Cardiac septum (tissue), 1 donor: Measurements from ENCODE around the gene CYP26C1. TPM values are rescaled to one million over a fixed set of nuclear protein-coding genes. Genes with fewer than 3 reads are reported as not detected.
"Not testable (repeated sequence)": the region's sequence is repeated elsewhere in the genome, so short reads cannot be mapped to it uniquely, and the experiment has no call there.

ENCODE experiments used
- DNase-seq: peaks from one replicate; pipeline ENCODE4 v3.0.0-alpha.2; 2020; ENCODE audit warnings: low spot score
- intact Hi-C: fragments of 100-400 bp; cut with DNase I; formaldehyde crosslinking; loops from one replicate; pipeline ENCODE4 v1.14.0; 2022
- total RNA-seq: library from RNA; stranded (reverse); fragmentation: NEBNext Ultra II Directional; extraction: Animal tissue kit (Norgen Biotek cat#: 25700); gene quantifications from one replicate; pipeline ENCODE4 v1.2.1, GENCODE V29; 2021
- donor health status: DM: no; HTN: no; CAD: no.

Gene CYP26C1
- total RNA-seq, 1 donor from 2014 or later = not detected

DNA sequence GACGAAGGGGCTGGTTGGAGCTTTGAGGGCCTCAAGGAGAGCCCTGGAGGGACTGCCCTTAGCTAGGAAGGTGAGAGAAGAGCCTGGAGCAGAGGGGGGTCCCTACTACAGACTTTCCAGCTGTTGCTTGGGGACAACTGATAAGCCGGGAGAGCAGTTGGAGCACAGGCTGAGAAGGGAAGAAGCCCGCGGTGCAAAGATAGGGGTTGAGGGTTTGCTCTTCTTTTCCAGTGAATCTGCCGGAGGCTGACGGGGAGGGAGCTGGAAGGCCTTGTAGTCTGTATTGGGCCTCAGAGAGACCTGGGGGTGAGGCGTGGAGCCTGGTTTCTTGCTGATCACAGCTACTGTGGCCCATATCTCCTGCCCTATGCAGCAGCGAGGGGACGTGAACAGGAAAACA lies 36.8 kb downstream of the CYP26C1 start:
- peak; percentile 66 for DNase-seq
- intact Hi-C loops = no loop called here

DNA sequence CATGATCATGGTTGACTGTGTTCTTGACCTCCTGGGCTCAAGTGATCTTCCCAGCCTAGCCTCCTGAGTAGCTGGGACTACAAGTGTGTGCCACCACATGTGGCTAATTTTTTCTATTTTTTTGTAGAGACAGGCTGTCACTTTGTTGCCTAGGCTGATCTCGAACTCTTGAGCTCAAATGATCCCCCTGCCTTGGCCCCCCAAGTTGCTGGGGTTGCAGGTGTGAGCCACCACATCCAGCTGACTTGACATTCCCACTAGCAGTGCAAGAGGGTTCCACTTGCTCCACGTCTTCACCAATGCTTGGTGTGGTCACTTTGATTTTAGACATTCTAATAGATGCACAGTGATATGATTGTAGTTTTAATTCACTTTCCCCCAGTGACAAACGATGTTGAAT lies 38.2 kb downstream of the CYP26C1 start:
- peak; percentile 58 for DNase-seq
- intact Hi-C loops = no loop called here

DNA sequence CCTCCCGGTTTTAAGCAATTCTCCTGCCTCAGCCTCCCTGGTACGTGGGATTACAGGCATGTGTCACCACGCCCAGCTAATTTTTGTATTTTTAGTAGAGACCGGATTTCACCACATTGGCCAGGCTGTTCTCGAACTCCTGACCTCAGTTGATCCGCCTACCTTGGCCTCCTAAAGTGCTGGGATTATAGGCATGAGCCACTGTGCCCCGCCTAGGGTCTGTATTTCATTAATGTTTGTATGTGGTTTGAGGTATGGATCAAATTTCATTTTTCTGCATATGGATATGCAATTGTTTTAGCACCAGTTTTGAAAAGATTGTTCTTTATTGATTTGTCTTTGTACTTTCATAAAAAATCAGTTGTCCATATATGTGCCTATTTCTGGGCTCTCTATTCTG lies 39.1 kb downstream of the CYP26C1 start:
- intact Hi-C loops = no loop called here
- peak; percentile 22 for DNase-seq

DNA sequence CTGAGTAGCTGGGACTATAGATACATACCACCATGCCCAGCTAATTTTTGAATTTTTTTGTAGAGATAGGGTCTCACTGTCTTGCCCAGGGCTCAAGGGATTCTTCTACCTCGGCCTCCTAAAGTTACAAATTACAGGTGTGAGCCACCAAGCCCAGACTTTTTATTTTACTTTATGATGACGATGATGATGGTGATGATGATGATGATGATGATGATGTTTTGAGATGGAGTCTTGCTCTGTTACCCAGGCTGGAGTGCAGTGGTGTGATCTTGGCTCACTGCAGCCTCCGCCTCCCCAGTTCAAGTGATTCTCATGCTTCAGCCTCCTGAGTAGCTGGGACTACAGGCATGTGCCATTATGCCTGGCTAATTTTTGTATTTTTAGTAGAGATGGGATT lies 40.5 kb downstream of the CYP26C1 start:
- DNase-seq, intact Hi-C loops: not testable (repeated sequence)

DNA sequence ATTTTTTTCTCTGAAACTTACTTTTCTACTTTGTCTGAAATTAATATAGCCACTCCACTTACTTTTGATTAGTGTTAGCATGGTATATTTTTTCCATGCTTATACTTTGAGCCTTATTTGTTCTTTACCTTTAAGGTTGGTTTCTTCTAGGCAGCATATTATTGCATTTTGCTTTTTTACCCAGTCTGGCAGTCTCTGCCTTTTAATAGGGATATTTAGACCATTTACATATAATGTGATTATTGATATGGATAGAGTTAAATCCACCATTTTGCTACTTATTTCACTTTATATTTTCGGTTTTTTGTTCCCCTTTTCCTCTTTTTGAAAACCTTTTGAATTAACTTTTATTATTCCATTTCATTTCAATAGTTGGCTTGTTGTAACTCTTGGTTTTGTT lies 43.4 kb downstream of the CYP26C1 start:
- intact Hi-C loops = no loop called here
- DNase-seq = no peak

DNA sequence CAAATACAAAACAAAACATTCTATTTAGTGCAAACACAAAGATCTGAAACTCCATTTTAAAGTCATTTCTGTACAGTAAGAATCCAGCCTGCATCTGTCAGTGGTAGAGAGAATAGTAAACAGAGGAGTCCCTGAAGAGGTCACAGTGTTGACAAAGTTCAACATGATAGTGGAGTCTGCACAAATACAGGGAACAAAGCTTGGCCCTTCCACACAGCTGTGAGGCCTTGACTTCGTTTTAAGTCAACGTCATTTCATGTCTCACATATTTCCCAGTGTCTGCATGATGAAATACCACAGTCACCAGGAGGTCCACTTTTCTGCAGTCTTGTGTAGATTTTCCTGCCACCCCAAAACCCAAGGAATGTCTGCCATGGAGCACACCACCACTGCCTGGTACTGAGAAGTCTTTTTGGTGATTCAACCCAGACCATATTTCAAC lies 46.1 kb downstream of the CYP26C1 start:
- DNase-seq = no peak
- intact Hi-C loops = no loop called here

DNA sequence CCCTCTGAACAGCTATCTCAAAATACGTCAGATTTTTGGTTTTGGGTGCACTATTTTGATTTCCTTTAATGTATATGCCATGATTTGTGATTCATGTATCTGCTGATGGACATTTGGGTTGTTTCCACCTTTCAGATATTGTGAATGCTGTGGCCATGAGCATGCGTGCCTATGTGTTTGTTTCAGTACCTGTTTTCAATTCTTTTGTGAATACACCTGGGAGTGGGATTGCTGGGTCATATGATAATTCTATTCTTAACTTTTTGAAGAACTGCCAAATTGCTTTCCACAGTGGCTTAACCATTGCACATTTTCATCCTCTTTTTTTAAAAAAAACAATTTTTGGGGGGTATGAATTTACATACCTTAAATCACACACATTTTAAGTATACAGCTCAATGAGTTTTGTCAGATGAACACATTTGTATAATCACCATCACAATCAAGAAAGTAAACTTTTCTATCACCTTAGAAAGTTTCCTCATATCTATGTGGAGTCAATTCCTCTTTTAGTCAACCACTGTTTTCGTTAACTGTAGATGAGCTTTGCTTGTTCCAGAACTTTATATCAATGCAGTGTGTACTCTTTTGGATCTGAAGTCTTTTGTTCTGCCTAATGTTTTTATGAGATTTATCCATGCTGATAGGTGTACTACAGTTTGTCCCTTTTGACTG lies 50.0 kb downstream of the CYP26C1 start:
- intact Hi-C loops = no loop called here

DNA sequence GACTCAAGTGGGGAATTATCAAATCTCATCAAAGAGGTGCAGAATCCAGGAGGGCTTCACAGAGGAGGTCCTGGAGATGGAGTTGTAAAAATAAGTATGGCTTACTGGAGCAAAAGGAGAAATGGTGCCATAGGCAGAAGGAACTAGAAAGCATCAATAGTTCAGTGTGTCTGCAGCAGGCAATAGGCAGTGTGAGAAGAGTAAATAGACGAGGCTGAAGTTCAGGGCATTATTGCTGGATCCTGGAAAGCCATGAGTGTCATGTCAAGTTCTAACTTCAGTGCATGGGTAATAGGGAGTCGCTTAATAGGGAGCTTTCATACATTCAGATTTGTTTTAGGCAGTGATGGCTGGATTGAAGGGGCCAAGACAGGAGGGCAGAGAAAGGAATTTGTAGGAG lies 52.4 kb downstream of the CYP26C1 start:
- intact Hi-C loops = no loop called here
- DNase-seq = no peak

More for the DNA sequence above, 50.0 kb downstream of the CYP26C1 start:
- no peak for DNase-seq

DNA sequence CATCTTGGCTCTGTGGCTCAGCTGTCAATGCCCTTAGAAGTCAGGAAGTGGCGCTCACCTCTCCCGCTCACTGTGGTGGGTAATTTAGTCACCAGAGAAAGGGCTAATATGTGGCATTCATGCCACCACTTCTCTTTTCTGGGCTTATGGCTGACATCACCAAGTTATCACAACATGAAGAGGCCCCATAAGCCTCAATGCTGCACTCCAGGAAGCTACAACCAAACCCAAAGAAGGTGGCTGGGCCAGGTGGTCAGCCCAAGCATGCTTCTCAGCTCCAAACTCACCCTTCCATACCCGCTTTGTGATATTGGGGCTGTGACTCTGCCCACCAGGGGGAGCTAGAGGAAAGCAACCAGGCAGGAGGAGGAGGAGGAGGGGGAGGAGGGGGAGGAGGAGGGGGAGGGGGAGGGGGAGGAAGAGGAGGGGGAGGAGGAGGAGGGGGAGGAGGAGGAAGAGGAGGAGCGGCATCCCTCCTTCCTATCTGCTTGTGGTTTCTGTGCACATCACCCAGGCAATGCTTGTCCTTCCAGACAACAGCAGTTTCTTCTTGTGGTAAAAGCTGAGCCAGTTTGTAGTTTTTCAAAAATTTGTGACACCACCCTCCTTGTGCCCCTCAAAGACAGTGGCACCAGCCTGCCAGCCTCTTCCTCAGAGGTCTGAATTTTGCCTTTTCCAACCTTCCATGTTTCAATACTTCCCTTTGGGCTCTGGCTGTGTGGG lies 55.2 kb downstream of the CYP26C1 start:
- intact Hi-C loops = loop anchor here (2.0 kb wide), 2 partner anchors 35 to 173 kb away; no protein-coding TSS in a partner anchor
- DNase-seq = peak; percentile 79

Other genes with a start within 250 kb of the CYP26C1 start
- gene EXOC6, start 212.3 kb upstream of the CYP26C1 start, total RNA-seq = 9.9 TPM
- gene CYP26A1, start 13.1 kb downstream of the CYP26C1 start, total RNA-seq = not detected